Left ventricle myocardium inferior (tissue), 1 donor: ENCODE results near the gene AP3B2. TPM values are rescaled to one million over a fixed set of nuclear protein-coding genes. Genes with fewer than 3 reads are reported as not detected.
"Not testable (repeated sequence)": the region's sequence is repeated elsewhere in the genome, so short reads cannot be mapped to it uniquely, and the experiment has no call there.

Experiments
- DNase-seq: peaks from one replicate; pipeline ENCODE4 v3.0.0-alpha.2; 2020
- H3K27ac ChIP-seq: fragments of 200-600 bp; replicated peaks from 2 replicates; pipeline ENCODE4 v1.8.0; 2021
- H3K27me3 ChIP-seq: fragments of 200-600 bp; 2 replicates; pipeline ENCODE4 v1.8.0; 2021; ENCODE audit warnings: low read depth
- H3K36me3 ChIP-seq: fragments of 200-600 bp; 2 replicates; pipeline ENCODE4 v1.8.0; 2021
- H3K4me1 ChIP-seq: fragments of 200-600 bp; 2 replicates; pipeline ENCODE4 v1.8.0; 2021
- H3K4me3 ChIP-seq: fragments of 200-600 bp; 2 replicates; pipeline ENCODE4 v1.8.0; 2021; ENCODE audit warnings: mild to moderate bottlenecking, moderate library complexity
- H3K9me3 ChIP-seq: fragments of 200-600 bp; replicated peaks from 2 replicates; pipeline ENCODE4 v1.8.0; 2021
- intact Hi-C: fragments of 100-400 bp; cut with micrococcal nuclease; formaldehyde crosslinking; loops from one replicate; pipeline ENCODE4 v1.11.0; 2022
- total RNA-seq: library from RNA; stranded (reverse); fragmentation: NEBNext Ultra II Directional; extraction: Animal tissue kit (Norgen Biotek cat#: 25700); gene quantifications from one replicate; pipeline ENCODE4 v1.2.1, GENCODE V29; 2021
- TF ChIP-seq, protein P1 (sequence below): fragments of 200-600 bp; IDR thresholded peaks from 2 replicates; pipeline ENCODE4 v1.8.0; 2021; ENCODE audit warnings: antibody characterized with exemption, mild to moderate bottlenecking, borderline replicate concordance
- donor health status: DM: no; HTN: yes; CAD: no; lungs with severe emphysema.

AP3B2 gene
- total RNA-seq, 1 donor from 2014 or later, result 0.80 TPM

GRCh38 chr15:82646250-82647044, 63.2 kb downstream of the AP3B2 start:
- Histone ChIP-seq H3K36me3 (no peaks in the 10 kb centered on the region), H3K4me3 (peak overlapping the region; percentile 73), H3K9me3 (no peaks in the 10 kb centered on the region), H3K27me3 (peaks cover 85% of the 10 kb centered on the region), H3K4me1 (peaks cover 26% of the 10 kb centered on the region), H3K27ac (no peak overlapping the region)
- intact Hi-C loops, result no loop called here
- DNase-seq, result no peak
- TF ChIP-seq, protein P1, sequence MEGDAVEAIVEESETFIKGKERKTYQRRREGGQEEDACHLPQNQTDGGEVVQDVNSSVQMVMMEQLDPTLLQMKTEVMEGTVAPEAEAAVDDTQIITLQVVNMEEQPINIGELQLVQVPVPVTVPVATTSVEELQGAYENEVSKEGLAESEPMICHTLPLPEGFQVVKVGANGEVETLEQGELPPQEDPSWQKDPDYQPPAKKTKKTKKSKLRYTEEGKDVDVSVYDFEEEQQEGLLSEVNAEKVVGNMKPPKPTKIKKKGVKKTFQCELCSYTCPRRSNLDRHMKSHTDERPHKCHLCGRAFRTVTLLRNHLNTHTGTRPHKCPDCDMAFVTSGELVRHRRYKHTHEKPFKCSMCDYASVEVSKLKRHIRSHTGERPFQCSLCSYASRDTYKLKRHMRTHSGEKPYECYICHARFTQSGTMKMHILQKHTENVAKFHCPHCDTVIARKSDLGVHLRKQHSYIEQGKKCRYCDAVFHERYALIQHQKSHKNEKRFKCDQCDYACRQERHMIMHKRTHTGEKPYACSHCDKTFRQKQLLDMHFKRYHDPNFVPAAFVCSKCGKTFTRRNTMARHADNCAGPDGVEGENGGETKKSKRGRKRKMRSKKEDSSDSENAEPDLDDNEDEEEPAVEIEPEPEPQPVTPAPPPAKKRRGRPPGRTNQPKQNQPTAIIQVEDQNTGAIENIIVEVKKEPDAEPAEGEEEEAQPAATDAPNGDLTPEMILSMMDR, result no peak

GRCh38 chr15:82644967-82645852, 64.5 kb downstream of the AP3B2 start:
- H3K36me3 ChIP-seq, H3K27ac ChIP-seq, DNase-seq, intact Hi-C loops, H3K9me3 ChIP-seq, H3K4me3 ChIP-seq: not testable (repeated sequence)
- Histone ChIP-seq H3K27me3 (peaks cover 94% of the 10 kb centered on the region), H3K4me1 (peaks cover 26% of the 10 kb centered on the region)

GRCh38 chr15:82643992-82644391, 65.7 kb downstream of the AP3B2 start:
- no peaks in the 10 kb centered on the region for H3K36me3 ChIP-seq
- DNase-seq, result no peak
- no peak overlapping the region for H3K4me3 ChIP-seq
- no peak overlapping the region for H3K27ac ChIP-seq
- peaks cover 98% of the 10 kb centered on the region for H3K27me3 ChIP-seq
- H3K4me1 ChIP-seq, result peaks cover 26% of the 10 kb centered on the region
- TF ChIP-seq, protein P1, result no peak
- H3K9me3 ChIP-seq, result no peaks in the 10 kb centered on the region
- intact Hi-C loops, result no loop called here

- Histone ChIP-seq H3K27me3 (peaks cover 99% of the 10 kb centered on the region), H3K36me3 (no peaks in the 10 kb centered on the region), H3K27ac (no peak overlapping the region), H3K4me1 (peaks cover 17% of the 10 kb centered on the region), H3K9me3 (no peaks in the 10 kb centered on the region), H3K4me3 (no peak overlapping the region)
- TF ChIP-seq, protein P1, result no peak
- intact Hi-C loops, result no loop called here
- no peak for DNase-seq
These were observed 67.0 kb downstream of the AP3B2 start for GRCh38 chr15:82642656-82643055.

DNA sequence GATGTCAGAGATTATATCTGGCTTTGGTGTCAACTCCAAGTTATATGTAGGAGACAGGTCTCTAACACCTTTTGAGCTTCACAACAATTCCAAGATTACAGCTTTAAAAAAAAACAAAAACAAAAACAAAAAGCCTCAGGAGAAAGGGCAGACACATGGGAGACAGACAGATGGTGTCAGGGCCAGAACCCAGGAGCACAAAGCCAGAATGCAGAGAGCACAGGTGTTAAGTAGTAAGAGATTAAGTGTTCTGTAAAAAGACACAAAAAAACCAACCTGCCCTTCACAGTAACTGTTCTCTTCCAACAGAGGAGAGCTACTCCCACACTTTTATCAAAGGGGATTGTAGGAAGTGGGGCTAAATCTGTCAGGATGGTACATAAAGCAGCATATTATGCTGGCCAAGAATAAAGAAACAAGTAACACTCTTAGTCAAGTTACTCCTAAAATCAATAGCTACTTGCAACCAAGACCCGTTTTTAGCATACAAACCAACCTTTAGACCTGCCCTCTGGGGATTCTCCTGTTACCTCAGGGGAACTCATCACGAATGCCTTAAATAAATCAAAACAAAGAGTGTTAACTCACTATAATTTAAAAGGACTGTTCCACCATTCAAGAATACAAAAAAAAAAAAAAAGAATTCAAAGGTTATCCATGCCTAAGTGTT, 68.4 kb downstream of the AP3B2 start:
- TF ChIP-seq, protein P1, result no peak
- peaks cover 3% of the 10 kb centered on the region for H3K4me1 ChIP-seq
- no peaks in the 10 kb centered on the region for H3K9me3 ChIP-seq
- H3K27me3 ChIP-seq, result peaks cover 93% of the 10 kb centered on the region
- H3K27ac ChIP-seq, result no peak overlapping the region
- no peak overlapping the region for H3K4me3 ChIP-seq
- no peak for DNase-seq
- intact Hi-C loops, result no loop called here
- H3K36me3 ChIP-seq, result no peaks in the 10 kb centered on the region
